SH-SY5Y (cell line): ENCODE measurements around the gene PLPPR5.

Experiments used
- GATA2 ChIP-seq: IDR thresholded peaks from 2 replicates; pipeline ENCODE4 v1.6.1; 2011; ENCODE audit warnings: mild to moderate bottlenecking, low read depth, low read length
- GATA3 ChIP-seq: IDR thresholded peaks from 2 replicates; pipeline ENCODE4 v1.6.1; 2011; ENCODE audit warnings: low read depth, mild to moderate bottlenecking, low read length, moderate library complexity

- TF ChIP-seq GATA3 (no peak), GATA2 (no peak)
Observed at GRCh38 chr1:98992844-98993243, 11.8 kb downstream of the PLPPR5 start.
